ENCODE measurements around the gene IL2RA.

IL2RA gene

GRCh38 chr10:6079044-6079443 is 16.9 kb upstream of the IL2RA start:
- TF ChIP-seq CTCF (IDR thresholded peaks at IDR 0.05): no peak

- TF ChIP-seq CTCF (IDR thresholded peaks at IDR 0.05): no peak
Measured at GRCh38 chr10:6077071-6077675, 15.0 kb upstream of the IL2RA start.

- no peak for TF ChIP-seq CTCF (IDR thresholded peaks at IDR 0.05)
Measured at GRCh38 chr10:6074489-6075301, 12.5 kb upstream of the IL2RA start.

GRCh38 chr10:6072215-6072934 is 10.2 kb upstream of the IL2RA start:
- TF ChIP-seq CTCF (IDR thresholded peaks at IDR 0.05): no peak

GRCh38 chr10:6071181-6072175 is 9.3 kb upstream of the IL2RA start:
- no peak for TF ChIP-seq CTCF (IDR thresholded peaks at IDR 0.05)

- no peak for TF ChIP-seq CTCF (IDR thresholded peaks at IDR 0.05)
Measured at GRCh38 chr10:6070660-6071059, 8.5 kb upstream of the IL2RA start.
